T47D (cell line): ENCODE measurements around the gene NCOA1.
A peak's percentile ranks its signal among the peaks of the same experiment; 100 is the strongest.
"Not testable (repeated sequence)": the region's sequence is repeated elsewhere in the genome, so short reads cannot be mapped to it uniquely, and the experiment has no call there.

Experiments
- DNase-seq, 2 experiments: peaks; one replicate each; pipeline versions ENCODE4 v3.0.0 to v3.0.0-alpha.2; 2011 to 2012; ENCODE audit warnings: low read depth in 1 of 2, low spot score in 1 of 2
- JUND ChIP-seq: IDR thresholded peaks from 2 replicates; pipeline ENCODE4 v1.6.1; 2012; ENCODE audit warnings: low read depth
- in situ Hi-C: cut with HindIII; loops from 2 replicates; pipeline ENCODE4 v1.10.0; 2016; ENCODE audit warnings: low sequenced_read_pairs, low pct_unique_long_range_greater_than_20kb

NCOA1 gene

GRCh38 chr2:24785671-24786321 is 294.7 kb downstream of the NCOA1 start:
- TF ChIP-seq JUND = no peak
- DNase-seq = no peak
- in situ Hi-C loops = no loop called here

DNA sequence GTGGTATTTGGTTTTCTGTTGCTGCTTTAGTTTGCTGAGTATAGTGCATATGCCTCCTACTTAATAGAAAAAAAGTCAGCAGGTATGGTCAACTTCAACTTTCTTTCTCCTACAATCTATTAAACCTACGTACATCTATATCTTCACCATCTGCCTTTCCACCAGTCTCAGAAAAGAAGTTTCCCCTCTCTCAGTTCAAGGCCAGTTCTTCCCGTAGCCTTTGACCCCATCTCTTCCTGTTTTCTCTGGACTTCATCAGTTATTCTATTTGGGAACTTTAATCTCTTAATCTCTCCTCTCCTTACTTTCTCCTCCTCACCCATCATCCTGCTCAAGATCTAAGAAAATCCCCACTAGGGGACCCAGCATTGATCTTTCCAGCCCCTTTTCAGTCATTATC is 296.5 kb downstream of the NCOA1 start:
- no peak for TF ChIP-seq JUND
- DNase-seq = no peak
- in situ Hi-C loops = no loop called here

- in situ Hi-C loops = no loop called here
- no peak for TF ChIP-seq JUND
- no peak for DNase-seq
Measured at GRCh38 chr2:24788816-24789215, 297.8 kb downstream of the NCOA1 start.

- no peak for TF ChIP-seq JUND
- DNase-seq = no peak
- in situ Hi-C loops = no loop called here
Measured at GRCh38 chr2:24791452-24791851, 300.4 kb downstream of the NCOA1 start.

DNA sequence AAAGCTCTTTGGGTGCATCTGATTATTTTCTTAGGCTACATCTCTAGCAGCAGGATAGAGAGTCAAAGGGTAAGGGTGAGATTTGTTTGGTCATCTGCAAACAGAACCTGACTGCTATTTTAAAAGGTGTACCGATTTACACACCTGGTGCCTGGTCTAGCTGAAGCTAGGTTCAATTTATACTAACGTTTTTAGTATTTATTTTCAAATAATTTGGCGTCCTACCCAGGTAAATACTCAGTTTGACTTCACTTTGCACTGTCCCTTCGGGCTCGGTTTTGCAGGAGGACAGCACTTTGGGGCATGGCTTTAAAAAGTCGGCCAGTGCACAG is 301.5 kb downstream of the NCOA1 start:
- DNase-seq = no peak
- TF ChIP-seq JUND = no peak
- in situ Hi-C loops = no loop called here

DNA sequence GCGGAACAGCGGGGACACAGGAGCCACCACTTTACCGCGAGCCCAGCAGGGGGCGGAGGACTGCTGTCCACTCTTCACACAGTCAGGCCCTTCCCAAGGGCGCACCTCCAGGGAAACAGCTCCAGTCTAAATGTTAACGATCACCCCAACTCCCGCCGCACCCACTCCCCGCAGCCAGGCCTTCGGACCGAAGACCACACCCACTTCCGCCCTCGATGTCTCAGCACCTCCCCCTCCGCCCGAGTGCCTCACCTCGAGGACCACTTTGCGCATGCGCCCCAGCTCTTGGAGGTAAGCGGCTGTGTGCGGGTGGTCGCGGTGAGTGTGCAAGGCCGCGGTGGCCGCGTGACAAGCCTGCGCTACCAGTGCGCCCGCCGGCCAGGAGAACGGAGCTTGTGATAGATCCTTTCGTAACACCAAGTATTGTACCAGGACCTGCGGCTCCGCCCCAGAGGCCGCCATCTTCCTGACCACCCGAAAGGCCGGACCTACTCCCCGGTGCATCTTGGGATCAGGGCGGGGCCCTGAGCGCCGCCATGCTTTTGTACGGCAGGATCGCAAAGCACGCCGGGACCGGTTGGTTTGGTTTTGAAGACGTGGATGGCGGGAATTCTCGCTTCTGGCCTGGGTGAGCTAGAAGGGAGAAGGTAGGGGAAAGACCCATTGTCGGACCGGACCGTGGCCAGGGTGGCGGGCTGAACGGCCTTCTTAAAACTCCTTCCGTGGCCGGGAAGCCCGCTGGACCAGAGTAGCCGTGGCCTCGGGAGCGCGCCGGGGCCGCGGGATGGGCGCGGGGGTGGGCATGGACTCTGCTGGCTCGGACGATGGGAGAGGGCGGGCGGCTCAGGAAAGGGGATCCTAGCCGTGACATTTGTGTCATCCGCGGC is 302.1 kb downstream of the NCOA1 start, which contains the start of the genes CENPO and PTRHD1:
TSS of gene CENPO (plus strand) at position 552 of the 887 bp plus-strand sequence. CDS start 495 bp downstream, outside the sequence.
TSS of gene PTRHD1 (minus strand) at position 518 of the 887 bp plus-strand sequence. CDS start at position 504, 14 bp downstream.
- DNase-seq = peak; percentile 84 to 95
- in situ Hi-C loops = no loop called here
- TF ChIP-seq JUND = no peak

DNA sequence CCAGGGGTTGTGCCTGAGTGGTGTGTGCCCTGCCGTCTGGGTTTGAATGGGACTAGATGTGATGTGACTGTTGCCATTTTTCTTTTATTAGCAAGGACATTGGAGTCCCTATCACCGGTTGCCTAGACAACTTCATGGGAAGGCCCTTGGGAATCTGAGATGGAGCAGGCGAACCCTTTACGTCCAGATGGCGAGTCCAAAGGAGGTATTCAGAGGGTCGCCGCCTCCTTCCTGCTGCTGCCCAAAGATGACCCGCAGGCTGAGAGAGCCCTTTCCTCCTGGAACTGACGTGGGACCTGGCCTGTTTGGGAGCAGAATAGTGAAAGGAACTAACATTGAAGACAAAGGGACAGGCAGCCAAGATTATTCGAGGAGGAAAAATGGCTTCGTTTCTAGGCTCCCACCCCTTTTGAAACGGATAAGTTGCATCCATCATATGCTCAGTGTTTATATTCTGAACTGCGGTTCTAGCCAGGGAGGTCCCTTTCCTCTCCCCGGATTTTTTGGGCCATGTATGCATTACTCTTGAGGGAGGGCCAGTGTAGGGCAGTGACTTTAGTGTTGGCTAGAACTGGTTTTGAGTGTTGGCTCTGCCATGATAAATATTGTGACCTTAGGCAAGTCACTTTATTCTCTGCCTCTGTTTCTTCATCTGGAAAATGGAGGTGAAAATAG is 302.8 kb downstream of the NCOA1 start:
- TF ChIP-seq JUND = no peak
- in situ Hi-C loops = no loop called here
- peak in 1 of 2 experiments; percentile 7 for DNase-seq

- DNase-seq = no peak
- in situ Hi-C loops = no loop called here
- TF ChIP-seq JUND = no peak
Measured at GRCh38 chr2:24797644-24798043, 306.6 kb downstream of the NCOA1 start.

DNA sequence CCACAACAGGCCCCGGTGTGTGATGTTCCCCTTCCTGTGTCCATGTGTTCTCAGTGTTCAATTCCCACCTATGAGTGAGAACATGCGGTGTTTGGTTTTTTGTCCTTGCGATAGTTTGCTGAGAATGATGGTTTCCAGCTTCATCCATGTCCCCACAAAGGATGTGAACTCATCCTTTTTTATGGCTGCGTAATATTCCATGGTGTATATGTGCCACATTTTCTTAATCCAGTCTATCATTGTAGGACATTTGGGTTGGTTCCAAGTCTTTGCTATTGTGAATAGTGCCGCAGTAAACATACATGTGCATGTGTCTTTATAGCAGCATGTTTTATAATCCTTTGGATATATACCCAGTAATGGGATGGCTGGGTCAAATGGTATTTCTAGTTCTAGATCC is 309.4 kb downstream of the NCOA1 start:
- DNase-seq, in situ Hi-C loops: not testable (repeated sequence)

GRCh38 chr2:24805811-24806660 is 315.0 kb downstream of the NCOA1 start:
- peak in 1 of 2 experiments; percentile 44 for DNase-seq
- in situ Hi-C loops = not testable (repeated sequence)

DNA sequence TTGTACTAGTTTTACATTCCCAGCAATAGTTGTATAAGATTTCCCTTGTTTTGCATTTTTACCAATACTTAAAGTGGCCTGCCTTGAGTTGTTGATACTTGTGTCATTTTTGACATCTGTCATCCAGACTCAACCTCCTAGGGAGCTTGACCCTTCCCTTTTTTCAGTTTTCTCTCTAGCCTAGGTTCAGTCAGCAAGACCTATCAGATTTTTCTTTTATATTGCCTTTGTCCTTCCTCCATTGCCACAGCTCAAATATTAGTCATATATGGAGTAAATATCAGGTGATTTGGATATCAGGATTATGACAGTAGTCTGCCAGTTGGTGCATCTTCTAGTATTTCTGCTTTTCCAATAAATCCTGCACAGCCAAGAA is 315.6 kb downstream of the NCOA1 start:
- in situ Hi-C loops = no loop called here
- TF ChIP-seq JUND = no peak
- DNase-seq = no peak

- in situ Hi-C loops = no loop called here
- TF ChIP-seq JUND = no peak
- no peak for DNase-seq
Measured at GRCh38 chr2:24809316-24810007, 318.4 kb downstream of the NCOA1 start.
